ENCODE measurements around the gene OSBPL3.

The OSBPL3 gene

GRCh38 chr7:24827027-24827426 lies 153.0 kb downstream of the OSBPL3 start:
- Mint-ChIP-seq H3K36me3 (ENCODE audit: low read depth) (peaks cover 98% of the 10 kb centered on the region), H3K4me1 (ENCODE audit: low read depth) (peaks cover 76% of the 10 kb centered on the region), H3K9me3 (no peaks in the 10 kb centered on the region), H3K27me3 (no peaks in the 10 kb centered on the region), H3K4me3 (peak overlapping the region; percentile 49), H3K27ac (peak overlapping the region; percentile 87)
- no peak for DNase-seq

GRCh38 chr7:24826662-24827020 lies 153.3 kb downstream of the OSBPL3 start:
- H3K4me3 Mint-ChIP-seq: peak overlapping the region; percentile 49

DNA sequence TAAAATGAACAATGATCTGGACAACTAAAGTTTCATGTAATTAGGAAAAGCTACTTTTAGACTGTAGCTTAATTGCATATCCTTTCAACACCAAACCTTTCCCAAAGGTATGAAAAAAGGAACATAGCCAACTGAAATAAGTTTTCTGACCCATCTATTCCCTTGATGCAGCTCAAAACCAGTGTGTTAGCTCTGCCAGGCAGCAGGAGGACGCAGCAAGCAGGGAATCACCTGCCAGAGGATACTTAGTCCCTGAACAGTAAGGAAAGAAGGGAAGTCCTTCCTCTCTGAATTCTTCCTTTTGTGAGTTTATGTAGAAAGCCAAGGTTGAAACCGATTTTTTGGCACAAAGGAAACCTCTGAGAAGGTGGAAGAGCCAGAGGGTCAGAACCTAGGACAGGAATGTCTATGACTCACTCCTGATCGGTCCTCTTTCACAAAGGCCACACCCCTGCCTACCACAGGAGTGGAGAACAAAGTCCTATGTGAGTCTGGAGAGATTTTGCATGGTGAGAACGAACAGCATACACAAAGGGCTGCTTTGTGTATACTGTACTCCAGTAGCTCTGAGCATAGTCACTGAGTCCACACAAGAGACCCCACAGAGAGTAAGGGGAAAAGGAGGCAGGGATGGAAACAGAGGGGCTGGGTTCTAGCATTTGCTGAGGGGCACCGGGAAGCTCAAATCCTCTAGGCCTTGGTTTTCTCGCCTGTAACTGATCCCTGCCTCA lies 153.9 kb downstream of the OSBPL3 start:
- no peak for DNase-seq
- peaks cover 92% of the 10 kb centered on the region for H3K36me3 Mint-ChIP-seq (ENCODE audit: low read depth)
- peak overlapping the region; percentile 49 for H3K4me3 Mint-ChIP-seq

More at GRCh38 chr7:24826662-24827020, 153.3 kb downstream of the OSBPL3 start:
- Mint-ChIP-seq H3K36me3 (ENCODE audit: low read depth) (peaks cover 98% of the 10 kb centered on the region), H3K27ac (peak overlapping the region; percentile 87), H3K4me1 (ENCODE audit: low read depth) (peaks cover 79% of the 10 kb centered on the region), H3K9me3 (no peaks in the 10 kb centered on the region), H3K27me3 (no peaks in the 10 kb centered on the region)
- DNase-seq: no peak

GRCh38 chr7:24825381-24825794 lies 154.6 kb downstream of the OSBPL3 start:
- Mint-ChIP-seq H3K9me3 (no peaks in the 10 kb centered on the region), H3K36me3 (ENCODE audit: low read depth) (peaks cover 87% of the 10 kb centered on the region), H3K4me1 (ENCODE audit: low read depth) (peaks cover 78% of the 10 kb centered on the region), H3K27me3 (no peaks in the 10 kb centered on the region), H3K4me3 (no peak overlapping the region), H3K27ac (peak overlapping the region; percentile 87)
- no peak for DNase-seq

More for the DNA sequence above, 153.9 kb downstream of the OSBPL3 start:
- H3K4me1 Mint-ChIP-seq (ENCODE audit: low read depth): peaks cover 79% of the 10 kb centered on the region
- no peaks in the 10 kb centered on the region for H3K27me3 Mint-ChIP-seq
- H3K27ac Mint-ChIP-seq: peak overlapping the region; percentile 87
- no peaks in the 10 kb centered on the region for H3K9me3 Mint-ChIP-seq

DNA sequence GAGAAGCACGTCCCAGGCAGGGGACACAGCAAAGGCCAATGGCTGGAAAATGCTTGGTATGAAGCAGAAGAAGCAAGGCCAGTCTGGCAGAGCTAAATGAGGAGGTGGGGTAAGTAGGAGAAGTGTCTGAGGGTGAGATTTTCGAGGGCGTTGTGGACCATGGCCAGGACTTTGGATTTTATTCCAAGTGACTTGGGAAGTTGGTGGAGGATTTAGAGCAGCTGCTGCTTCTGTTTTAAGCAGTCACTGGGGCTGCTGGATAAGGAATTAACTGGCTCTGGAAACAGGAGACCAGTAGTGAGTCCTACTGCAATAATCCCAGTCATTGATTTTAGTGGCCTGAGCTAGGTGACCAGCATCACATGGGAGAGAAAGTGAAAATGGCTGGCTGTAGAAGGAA lies 155.1 kb downstream of the OSBPL3 start:
- H3K4me1 Mint-ChIP-seq (ENCODE audit: low read depth): peaks cover 78% of the 10 kb centered on the region
- H3K36me3 Mint-ChIP-seq (ENCODE audit: low read depth): peaks cover 87% of the 10 kb centered on the region
- no peak overlapping the region for H3K4me3 Mint-ChIP-seq
- no peaks in the 10 kb centered on the region for H3K9me3 Mint-ChIP-seq
- no peaks in the 10 kb centered on the region for H3K27me3 Mint-ChIP-seq
- DNase-seq: no peak
- no peak overlapping the region for H3K27ac Mint-ChIP-seq

GRCh38 chr7:24824400-24824799 lies 155.6 kb downstream of the OSBPL3 start:
- DNase-seq: no peak
- H3K36me3 Mint-ChIP-seq (ENCODE audit: low read depth): peaks cover 87% of the 10 kb centered on the region
- no peak overlapping the region for H3K27ac Mint-ChIP-seq
- H3K9me3 Mint-ChIP-seq: no peaks in the 10 kb centered on the region
- H3K4me1 Mint-ChIP-seq (ENCODE audit: low read depth): peaks cover 78% of the 10 kb centered on the region
- H3K27me3 Mint-ChIP-seq: no peaks in the 10 kb centered on the region
- H3K4me3 Mint-ChIP-seq: no peak overlapping the region

DNA sequence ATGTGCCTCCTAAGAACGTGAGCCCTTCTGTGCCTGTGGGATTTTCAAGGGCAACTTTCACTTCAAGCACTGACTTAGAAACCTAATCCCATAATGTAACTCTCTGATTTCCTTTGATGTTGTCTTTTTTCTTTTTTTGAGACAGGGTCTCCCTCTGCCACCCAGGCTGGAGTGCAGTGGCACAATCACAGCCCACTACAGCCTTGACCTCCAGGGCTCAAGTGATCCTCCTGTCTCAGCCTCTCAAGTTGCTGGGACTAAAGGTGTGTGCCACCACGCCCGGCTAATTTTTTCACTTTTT lies 158.3 kb downstream of the OSBPL3 start:
- Mint-ChIP-seq H3K27me3 (no peaks in the 10 kb centered on the region), H3K4me1 (ENCODE audit: low read depth) (peaks cover 61% of the 10 kb centered on the region), H3K9me3 (no peaks in the 10 kb centered on the region), H3K27ac (peak overlapping the region; percentile 97), H3K4me3 (peak overlapping the region; percentile 32), H3K36me3 (ENCODE audit: low read depth) (peaks cover 87% of the 10 kb centered on the region)
- DNase-seq: no peak

DNA sequence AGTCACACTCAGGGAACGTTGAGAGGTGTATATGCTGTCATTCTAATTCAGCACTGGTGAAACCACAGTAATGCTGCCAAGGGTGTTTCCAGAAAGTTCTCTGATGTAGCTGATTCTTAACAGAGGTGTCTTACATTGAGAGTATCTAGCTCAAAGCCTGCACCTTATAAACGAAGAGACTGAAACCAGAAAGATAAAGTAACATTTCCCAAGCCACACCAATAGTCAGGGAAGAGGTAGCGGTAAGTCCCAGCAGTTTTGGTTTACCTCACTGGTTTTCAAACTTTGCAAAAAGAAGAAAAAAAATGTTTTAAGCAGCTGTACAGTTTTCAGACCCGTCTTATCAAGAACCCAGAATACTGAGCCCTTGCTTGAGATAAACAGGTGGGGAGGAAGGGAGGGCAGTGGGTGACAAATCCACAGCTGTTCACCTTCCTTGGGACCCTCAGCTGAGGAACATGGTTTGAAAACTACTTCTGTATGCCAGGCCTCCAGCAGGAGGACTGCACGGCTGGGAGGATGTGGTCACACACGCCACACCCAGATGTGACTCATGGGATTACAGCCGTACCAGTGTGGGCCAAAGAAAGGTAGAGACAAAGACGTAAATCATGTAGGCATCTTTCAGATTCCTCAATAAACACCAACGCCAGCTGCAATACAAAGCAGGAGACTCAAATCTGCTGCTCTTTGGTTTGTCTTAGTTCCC lies 158.8 kb downstream of the OSBPL3 start:
- Mint-ChIP-seq H3K27me3 (no peaks in the 10 kb centered on the region), H3K4me3 (peak overlapping the region; percentile 32), H3K4me1 (ENCODE audit: low read depth) (peaks cover 56% of the 10 kb centered on the region), H3K27ac (peak overlapping the region; percentile 97), H3K9me3 (no peaks in the 10 kb centered on the region), H3K36me3 (ENCODE audit: low read depth) (peaks cover 87% of the 10 kb centered on the region)
- DNase-seq: peak; percentile 82

DNA sequence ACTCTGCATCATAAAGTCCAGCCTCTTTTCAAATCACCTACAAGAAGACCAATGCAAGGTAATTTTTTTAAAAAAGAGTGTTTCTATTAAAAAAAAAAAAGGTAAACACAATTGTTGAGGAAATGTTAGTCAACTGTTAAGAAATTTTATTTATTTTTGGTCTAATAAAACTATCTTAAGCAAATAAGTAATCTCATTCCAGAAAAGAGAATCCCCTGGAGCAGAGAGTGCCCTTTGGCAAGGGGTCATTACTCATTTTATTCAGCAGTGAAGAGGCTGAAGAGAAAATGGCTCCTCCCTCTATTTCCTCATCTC lies 159.3 kb downstream of the OSBPL3 start:
- Mint-ChIP-seq H3K4me3 (peak overlapping the region; percentile 54), H3K27ac (peak overlapping the region; percentile 97), H3K27me3 (no peaks in the 10 kb centered on the region), H3K4me1 (ENCODE audit: low read depth) (peaks cover 51% of the 10 kb centered on the region), H3K9me3 (no peaks in the 10 kb centered on the region), H3K36me3 (ENCODE audit: low read depth) (peaks cover 86% of the 10 kb centered on the region)
- DNase-seq: no peak

GRCh38 chr7:24819916-24820689 lies 159.9 kb downstream of the OSBPL3 start:
- H3K27ac Mint-ChIP-seq: peak overlapping the region; percentile 97
- H3K9me3 Mint-ChIP-seq: no peaks in the 10 kb centered on the region
- H3K36me3 Mint-ChIP-seq (ENCODE audit: low read depth): peaks cover 86% of the 10 kb centered on the region
- H3K4me3 Mint-ChIP-seq: peak overlapping the region; percentile 54
- no peaks in the 10 kb centered on the region for H3K27me3 Mint-ChIP-seq
- peaks cover 45% of the 10 kb centered on the region for H3K4me1 Mint-ChIP-seq (ENCODE audit: low read depth)
- DNase-seq: peak; percentile 70

GRCh38 chr7:24817339-24817738 lies 162.6 kb downstream of the OSBPL3 start:
- Mint-ChIP-seq H3K27ac (peak overlapping the region; percentile 19), H3K4me3 (no peak overlapping the region), H3K4me1 (ENCODE audit: low read depth) (peaks cover 32% of the 10 kb centered on the region), H3K9me3 (no peaks in the 10 kb centered on the region), H3K36me3 (ENCODE audit: low read depth) (peaks cover 87% of the 10 kb centered on the region), H3K27me3 (no peaks in the 10 kb centered on the region)
- DNase-seq: no peak

- Mint-ChIP-seq H3K9me3 (no peaks in the 10 kb centered on the region), H3K4me3 (no peak overlapping the region), H3K4me1 (ENCODE audit: low read depth) (peaks cover 27% of the 10 kb centered on the region), H3K27me3 (no peaks in the 10 kb centered on the region), H3K36me3 (ENCODE audit: low read depth) (peaks cover 87% of the 10 kb centered on the region), H3K27ac (no peak overlapping the region)
- no peak for DNase-seq
These were observed 163.1 kb downstream of the OSBPL3 start for GRCh38 chr7:24816868-24817267.

DNA sequence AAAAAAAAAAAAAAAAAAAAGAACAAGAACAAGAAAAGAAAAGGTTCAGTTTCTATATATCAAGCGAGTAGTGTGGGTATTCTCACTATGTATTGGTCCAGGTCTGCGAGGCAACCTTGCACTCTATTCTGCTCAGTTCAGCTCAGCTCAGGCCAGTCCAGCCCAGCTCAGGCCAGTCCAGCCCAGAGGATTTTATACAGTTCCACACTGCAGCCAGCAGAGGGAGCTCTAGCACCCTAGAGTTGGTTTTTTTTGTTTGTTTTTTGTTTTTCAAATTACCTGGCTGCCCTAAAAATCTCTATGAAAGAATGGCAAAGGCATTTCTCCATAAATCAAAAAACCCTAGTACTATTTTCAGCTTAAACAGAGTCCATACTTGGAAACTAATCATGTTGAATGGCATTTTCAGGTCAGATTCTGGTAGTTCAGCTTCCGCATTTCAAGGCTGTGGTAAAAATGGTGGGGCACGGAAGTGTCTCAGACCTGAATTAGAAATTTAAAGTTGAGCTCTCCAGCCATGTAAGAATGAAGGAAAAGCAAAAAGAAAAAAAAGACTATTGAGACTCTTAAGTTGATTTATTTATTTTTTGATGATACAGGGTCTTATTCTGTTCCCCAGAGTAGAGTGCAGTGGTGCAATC lies 167.6 kb downstream of the OSBPL3 start:
- Mint-ChIP-seq H3K36me3 (ENCODE audit: low read depth) (peaks cover 96% of the 10 kb centered on the region), H3K27ac (no peak overlapping the region)
- DNase-seq: peak; percentile 55

DNA sequence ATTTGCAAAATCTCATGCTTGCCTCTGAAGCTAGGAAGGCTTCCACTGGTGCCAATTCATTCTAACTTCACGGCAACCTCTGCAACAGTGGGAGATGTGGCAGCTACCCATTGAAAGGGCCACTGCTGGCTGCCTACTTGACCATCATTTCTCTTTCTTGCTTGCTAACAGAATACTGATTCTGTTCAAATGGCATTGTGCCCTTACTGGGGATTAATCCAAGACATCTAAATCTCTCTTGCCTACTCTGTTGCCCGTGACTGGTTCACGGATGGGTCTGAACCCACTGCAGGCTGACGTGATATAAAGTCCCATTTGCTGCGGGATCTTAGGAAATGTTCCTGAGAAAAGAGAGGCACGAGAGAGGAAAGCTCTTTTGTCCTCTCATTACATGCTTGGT lies 171.5 kb downstream of the OSBPL3 start:
- no peak for DNase-seq
- Mint-ChIP-seq H3K9me3 (no peaks in the 10 kb centered on the region), H3K4me1 (ENCODE audit: low read depth) (no peaks in the 10 kb centered on the region), H3K36me3 (ENCODE audit: low read depth) (peaks cover 93% of the 10 kb centered on the region), H3K27me3 (no peaks in the 10 kb centered on the region), H3K27ac (no peak overlapping the region), H3K4me3 (no peak overlapping the region)

More for the DNA sequence above, 167.6 kb downstream of the OSBPL3 start:
- Mint-ChIP-seq H3K9me3 (no peaks in the 10 kb centered on the region), H3K4me3 (no peak overlapping the region), H3K27me3 (no peaks in the 10 kb centered on the region), H3K4me1 (ENCODE audit: low read depth) (no peaks in the 10 kb centered on the region)
